ENCODE data around the gene LBHD2. TPM values are rescaled to one million over a fixed set of nuclear protein-coding genes. Genes with fewer than 3 reads are reported as not detected.
A peak's percentile ranks its signal among the peaks of the same experiment; 100 is the strongest.
"Not testable (repeated sequence)": the region's sequence is repeated elsewhere in the genome, so short reads cannot be mapped to it uniquely, and the experiment has no call there.

The LBHD2 gene
- polyA plus RNA-seq, 1 experiment = not detected

DNA sequence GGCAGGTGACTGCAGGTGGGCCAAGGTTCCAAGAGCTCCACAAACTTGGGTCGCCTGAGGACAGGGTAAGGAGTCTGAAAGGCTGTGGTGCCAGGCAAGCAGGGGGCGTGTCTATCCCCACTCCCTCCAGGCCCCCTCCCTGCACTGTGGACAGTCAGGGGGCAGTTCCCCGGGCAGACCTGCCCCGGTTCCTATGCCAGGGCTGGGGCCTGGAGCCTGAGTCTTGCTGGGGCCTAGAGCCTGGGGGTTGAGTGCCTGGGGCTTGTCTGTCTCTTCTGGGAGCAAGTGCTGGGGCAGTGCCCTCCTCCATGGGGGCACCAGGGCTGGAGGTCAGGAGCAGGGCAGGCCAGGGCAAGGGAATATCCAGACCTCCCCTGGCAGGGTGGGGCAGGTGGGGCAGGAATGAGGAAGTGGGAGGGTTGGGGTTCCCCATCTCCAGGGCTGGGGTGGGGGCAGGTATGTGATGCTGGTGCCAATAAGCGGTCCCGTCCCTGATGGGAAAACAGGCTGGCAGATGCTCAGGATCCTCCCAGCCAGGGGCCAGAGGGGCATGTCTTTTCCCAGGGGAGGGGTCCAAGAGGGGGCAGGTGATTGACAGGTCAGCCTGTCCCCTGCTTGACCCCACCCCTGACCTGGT, 27.3 kb downstream of the LBHD2 start:
- TF ChIP-seq, protein P1, sequence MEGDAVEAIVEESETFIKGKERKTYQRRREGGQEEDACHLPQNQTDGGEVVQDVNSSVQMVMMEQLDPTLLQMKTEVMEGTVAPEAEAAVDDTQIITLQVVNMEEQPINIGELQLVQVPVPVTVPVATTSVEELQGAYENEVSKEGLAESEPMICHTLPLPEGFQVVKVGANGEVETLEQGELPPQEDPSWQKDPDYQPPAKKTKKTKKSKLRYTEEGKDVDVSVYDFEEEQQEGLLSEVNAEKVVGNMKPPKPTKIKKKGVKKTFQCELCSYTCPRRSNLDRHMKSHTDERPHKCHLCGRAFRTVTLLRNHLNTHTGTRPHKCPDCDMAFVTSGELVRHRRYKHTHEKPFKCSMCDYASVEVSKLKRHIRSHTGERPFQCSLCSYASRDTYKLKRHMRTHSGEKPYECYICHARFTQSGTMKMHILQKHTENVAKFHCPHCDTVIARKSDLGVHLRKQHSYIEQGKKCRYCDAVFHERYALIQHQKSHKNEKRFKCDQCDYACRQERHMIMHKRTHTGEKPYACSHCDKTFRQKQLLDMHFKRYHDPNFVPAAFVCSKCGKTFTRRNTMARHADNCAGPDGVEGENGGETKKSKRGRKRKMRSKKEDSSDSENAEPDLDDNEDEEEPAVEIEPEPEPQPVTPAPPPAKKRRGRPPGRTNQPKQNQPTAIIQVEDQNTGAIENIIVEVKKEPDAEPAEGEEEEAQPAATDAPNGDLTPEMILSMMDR (IDR thresholded peaks at IDR 0.05; ENCODE audit: low read depth, low read length) = no peak
- Histone ChIP-seq H3K4me3 (ENCODE audit: low read depth, low read length) (no peak overlapping the region), H3K9me3 (ENCODE audit: control insufficient read depth, insufficient read depth, low read length) (no peaks in the 10 kb centered on the region; the same call in 1 of the 2 replicates), H3K27me3 (ENCODE audit: control insufficient read depth, insufficient read depth, low read length) (no peaks in the 10 kb centered on the region), H3K27ac (ENCODE audit: low read depth, low read length) (peak overlapping the region; percentile 89)
- POLR2A ChIA-PET = no interaction called here
- no peak for DNase-seq (ENCODE audit: low read depth, low spot score)
- CTCF ChIA-PET = interaction anchor here (0.6 kb wide), 1 partner anchor 166 kb away, joined by 5 read pairs; no protein-coding TSS in a partner anchor

DNA sequence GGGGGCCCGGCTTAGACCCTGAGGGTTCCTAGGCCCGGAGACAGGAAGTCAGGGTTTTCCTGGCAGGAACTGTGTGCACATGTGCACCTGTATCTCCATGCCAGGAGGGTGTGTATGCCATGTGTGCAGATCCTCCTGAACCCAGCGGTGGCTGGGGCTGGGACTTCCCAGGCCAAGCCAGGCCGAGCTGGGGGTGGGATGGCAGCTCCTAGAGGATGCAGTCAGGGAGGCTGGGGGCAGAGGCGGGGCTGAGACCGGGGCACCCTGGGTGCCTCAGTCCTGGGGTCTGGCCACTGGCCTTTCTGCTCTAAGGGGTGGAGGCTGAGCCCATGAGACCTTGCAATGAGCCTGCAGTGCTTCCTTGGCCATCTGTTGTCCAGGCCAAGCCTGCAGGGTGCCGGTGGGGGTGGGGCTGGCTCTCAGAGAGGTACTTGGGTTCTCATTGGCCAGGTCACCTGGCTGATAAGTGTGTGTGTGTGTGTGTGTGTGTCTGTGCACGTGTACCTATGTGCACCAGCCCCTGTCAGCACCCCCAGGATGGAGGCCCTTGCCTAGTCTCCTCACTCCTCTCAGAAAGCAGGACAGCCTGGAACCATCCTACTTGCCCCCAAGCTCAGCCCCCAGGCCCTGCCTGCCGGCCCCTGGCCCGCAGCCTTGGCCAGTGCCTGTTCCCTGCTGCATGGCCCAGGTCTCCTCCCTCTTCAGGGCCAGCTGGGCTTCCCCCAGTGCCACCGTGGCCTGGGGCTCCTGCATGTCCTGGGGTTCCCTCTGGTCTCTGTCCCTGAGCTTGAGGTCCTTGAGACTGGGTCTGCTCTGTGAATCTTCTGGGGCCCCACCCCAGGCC, 28.6 kb downstream of the LBHD2 start:
- no peak for DNase-seq (ENCODE audit: low read depth, low spot score)
- ChIA-PET POLR2A (no interaction called here), CTCF (interaction anchor here (0.6 kb wide), 1 partner anchor 160 kb away, joined by 5 read pairs; no protein-coding TSS in a partner anchor)
- TF ChIP-seq, protein P1 (IDR thresholded peaks at IDR 0.05; ENCODE audit: low read depth, low read length) = no peak
- Histone ChIP-seq H3K9me3 (ENCODE audit: control insufficient read depth, insufficient read depth, low read length) (no peaks in the 10 kb centered on the region; the same call in 1 of the 2 replicates), H3K27me3 (ENCODE audit: control insufficient read depth, insufficient read depth, low read length) (no peaks in the 10 kb centered on the region), H3K27ac (ENCODE audit: low read depth, low read length) (no peak overlapping the region), H3K4me3 (ENCODE audit: low read depth, low read length) (no peak overlapping the region)

DNA sequence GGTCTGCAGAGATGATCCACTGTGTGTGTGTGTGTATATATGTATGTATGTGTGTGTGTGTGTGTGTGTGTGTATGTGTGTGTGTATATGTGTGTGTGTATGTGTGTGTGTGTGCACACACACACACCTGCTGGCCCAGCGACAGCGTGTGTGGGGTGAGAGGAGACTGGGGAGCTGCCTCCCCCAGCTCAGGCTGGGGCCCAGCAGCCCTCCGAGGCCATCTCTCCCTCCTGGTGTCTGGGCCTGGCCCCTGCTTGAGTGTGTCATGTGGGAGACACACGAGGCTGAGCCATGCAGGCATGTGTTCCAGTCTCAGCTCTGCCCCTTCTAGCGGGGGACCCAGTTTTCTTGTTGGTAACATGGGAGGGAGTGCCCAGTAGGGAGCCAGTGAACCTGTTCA, 29.3 kb downstream of the LBHD2 start:
- H3K27ac ChIP-seq (ENCODE audit: low read depth, low read length) = no peak overlapping the region
- ChIA-PET CTCF (no interaction called here), POLR2A (no interaction called here)
- no peaks in the 10 kb centered on the region for H3K27me3 ChIP-seq (ENCODE audit: control insufficient read depth, insufficient read depth, low read length)
- no peak for DNase-seq (ENCODE audit: low read depth, low spot score)
- H3K4me3 ChIP-seq (ENCODE audit: low read depth, low read length) = no peak overlapping the region
- TF ChIP-seq, protein P1 (IDR thresholded peaks at IDR 0.05; ENCODE audit: low read depth, low read length) = no peak
- no peaks in the 10 kb centered on the region; the same call in 1 of the 2 replicates for H3K9me3 ChIP-seq (ENCODE audit: control insufficient read depth, insufficient read depth, low read length)

DNA sequence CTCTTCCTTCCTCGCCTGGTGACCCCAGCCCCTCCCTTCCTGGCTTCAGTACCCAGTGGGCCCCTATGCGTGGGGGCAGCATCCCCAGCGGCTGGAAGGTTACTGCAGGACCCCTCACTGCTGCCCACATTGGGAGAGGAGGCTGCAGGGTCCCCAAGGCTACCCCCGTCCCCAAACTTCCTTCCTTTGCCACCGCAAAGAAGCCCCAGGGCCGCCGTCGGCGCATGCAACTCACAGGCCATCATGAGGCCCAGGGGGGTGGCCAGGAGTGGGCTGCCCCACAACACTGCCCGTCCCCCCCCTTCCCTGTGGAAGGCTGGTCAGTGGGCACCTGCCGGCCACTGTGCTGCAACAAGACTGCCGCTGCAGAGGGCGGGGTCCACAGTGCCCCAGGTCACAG, 29.8 kb downstream of the LBHD2 start:
- Histone ChIP-seq H3K4me3 (ENCODE audit: low read depth, low read length) (no peak overlapping the region), H3K9me3 (ENCODE audit: control insufficient read depth, insufficient read depth, low read length) (no peaks in the 10 kb centered on the region; the same call in 1 of the 2 replicates), H3K27me3 (ENCODE audit: control insufficient read depth, insufficient read depth, low read length) (no peaks in the 10 kb centered on the region), H3K27ac (ENCODE audit: low read depth, low read length) (no peak overlapping the region)
- ChIA-PET POLR2A (no interaction called here), CTCF (no interaction called here)
- DNase-seq (ENCODE audit: low read depth, low spot score) = no peak
- TF ChIP-seq, protein P1 (IDR thresholded peaks at IDR 0.05; ENCODE audit: low read depth, low read length) = no peak

DNA sequence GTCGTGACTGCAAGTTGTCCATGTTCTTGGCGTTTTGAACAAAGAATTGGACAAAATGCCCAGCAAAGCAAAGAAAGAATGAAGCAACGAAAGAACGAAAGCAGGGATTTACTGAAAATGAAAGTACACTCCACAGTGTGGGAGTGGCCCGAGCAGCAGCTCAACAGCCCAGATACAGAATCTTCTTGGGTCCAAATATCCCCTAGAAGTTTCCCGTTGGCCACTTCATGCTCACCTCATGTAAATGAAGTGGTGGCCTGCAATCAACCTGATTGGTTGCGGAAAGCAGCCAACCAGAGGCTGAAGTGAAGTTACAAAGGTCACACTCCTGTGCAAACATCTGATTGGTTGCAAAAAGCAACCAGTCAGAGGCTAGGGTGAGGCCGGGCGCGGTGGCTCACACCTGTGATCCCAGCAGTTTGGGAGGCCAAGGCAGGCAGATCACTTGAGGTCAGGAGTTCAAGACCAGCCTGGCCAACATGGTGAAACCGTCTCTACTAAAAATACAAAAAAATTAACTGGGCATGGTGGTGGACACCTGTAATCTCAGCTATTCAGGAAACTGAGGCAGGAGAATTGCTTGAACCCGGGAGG, 31.2 kb downstream of the LBHD2 start:
- not testable (repeated sequence) for DNase-seq (ENCODE audit: low read depth, low spot score)

More for the DNA sequence above, 31.2 kb downstream of the LBHD2 start:
- H3K4me3 ChIP-seq (ENCODE audit: low read depth, low read length); H3K27me3 ChIP-seq (ENCODE audit: control insufficient read depth, insufficient read depth, low read length); H3K9me3 ChIP-seq (ENCODE audit: control insufficient read depth, insufficient read depth, low read length); H3K27ac ChIP-seq (ENCODE audit: low read depth, low read length): not testable (repeated sequence)
- ChIA-PET POLR2A (interaction anchor here (0.6 kb wide), 1 partner anchor 276 kb away, joined by 4 read pairs; no protein-coding TSS in a partner anchor), CTCF (interaction anchor here (2.1 kb wide), 1 partner anchor 10 kb away, joined by 15 read pairs; no protein-coding TSS in a partner anchor)
